Omental fat pad (tissue), 4 donors: ENCODE results near the gene UVSSA. TPM values are rescaled to one million over a fixed set of nuclear protein-coding genes. Genes with fewer than 3 reads are reported as not detected.

Source experiments
- ATAC-seq: fragments of 150-250 bp; one replicate; pipeline ENCODE4 v1.9.1; 2016; ENCODE audit warnings: mild to moderate bottlenecking, moderate library complexity; ENCODE audit not compliant: low FRiP score
- DNase-seq: peaks from one replicate; pipeline ENCODE4 v3.0.0-alpha.2; 2019; ENCODE audit warnings: low spot score
- CTCF ChIP-seq, 3 donors: fragments of 450-650 bp; IDR thresholded peaks; one replicate each; pipeline ENCODE4 v1.5.1; 2016 to 2017; ENCODE audit warnings: antibody characterized with exemption in 3 of 3, mild to moderate bottlenecking in 3 of 3, moderate library complexity in 2 of 3
- total RNA-seq, 4 donors: library from RNA; depleted of rRNA; stranded (reverse); fragments of >200 nt; gene quantifications; one replicate each; pipeline ENCODE4 v1.1.0, GENCODE V29; 2016

The UVSSA gene
- total RNA-seq, 4 donors from 2014 or later: 10.2 to 28.2 (median 13.0) TPM

- DNase-seq: no peak
- no peak for TF ChIP-seq CTCF (IDR thresholded peaks at IDR 0.05)
Observed at GRCh38 chr4:1410491-1411325, 63.7 kb downstream of the UVSSA start.

DNA sequence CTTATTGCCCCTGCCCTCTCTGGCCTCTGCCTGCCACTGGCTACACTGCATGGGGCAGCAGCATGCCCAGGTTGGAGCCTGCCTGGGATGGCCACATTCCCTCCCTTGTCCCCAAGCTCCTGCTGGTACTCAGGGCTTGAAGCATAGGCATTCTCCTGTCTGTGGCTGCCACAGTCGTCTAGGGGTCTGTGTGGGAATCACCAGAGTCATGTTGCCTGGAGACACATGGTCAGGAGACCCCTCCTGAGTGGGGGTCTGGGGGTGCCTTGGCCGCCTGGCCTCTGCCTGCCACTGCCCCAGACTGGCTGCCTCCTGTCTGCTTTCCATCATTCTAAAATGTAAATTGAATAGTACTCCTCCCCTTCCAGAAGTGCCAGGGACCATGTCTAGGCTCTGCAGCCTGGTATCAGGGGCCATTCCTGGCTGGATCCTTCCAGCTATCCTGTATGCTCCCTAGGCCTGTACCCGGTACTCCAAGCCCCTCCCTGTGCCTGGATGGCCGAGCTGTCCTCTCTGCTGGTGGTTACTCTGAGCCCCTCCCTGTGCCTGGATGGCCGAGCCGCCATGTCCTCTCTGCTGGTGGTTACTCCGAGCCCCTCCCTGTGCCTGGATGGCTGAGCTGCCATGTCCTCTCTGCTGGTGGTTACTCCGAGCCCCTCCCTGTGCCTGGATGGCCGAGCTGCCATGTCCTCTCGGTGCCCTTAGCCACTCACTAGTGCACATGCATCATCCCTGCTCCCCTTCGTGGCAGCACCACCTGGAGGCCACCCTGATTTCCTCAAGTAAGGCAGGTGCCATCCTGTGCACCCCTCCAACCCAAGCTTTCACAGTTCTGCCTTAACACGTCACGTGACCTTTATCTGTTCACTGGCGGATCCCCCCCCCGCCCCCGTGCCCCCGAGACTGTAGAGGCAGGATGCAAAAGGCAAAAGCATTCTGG is 64.7 kb downstream of the UVSSA start:
- no peak for TF ChIP-seq CTCF (IDR thresholded peaks at IDR 0.05)
- no peak for DNase-seq
- no peak for ATAC-seq

More at GRCh38 chr4:1410491-1411325, 63.7 kb downstream of the UVSSA start:
- ATAC-seq: no peak

DNA sequence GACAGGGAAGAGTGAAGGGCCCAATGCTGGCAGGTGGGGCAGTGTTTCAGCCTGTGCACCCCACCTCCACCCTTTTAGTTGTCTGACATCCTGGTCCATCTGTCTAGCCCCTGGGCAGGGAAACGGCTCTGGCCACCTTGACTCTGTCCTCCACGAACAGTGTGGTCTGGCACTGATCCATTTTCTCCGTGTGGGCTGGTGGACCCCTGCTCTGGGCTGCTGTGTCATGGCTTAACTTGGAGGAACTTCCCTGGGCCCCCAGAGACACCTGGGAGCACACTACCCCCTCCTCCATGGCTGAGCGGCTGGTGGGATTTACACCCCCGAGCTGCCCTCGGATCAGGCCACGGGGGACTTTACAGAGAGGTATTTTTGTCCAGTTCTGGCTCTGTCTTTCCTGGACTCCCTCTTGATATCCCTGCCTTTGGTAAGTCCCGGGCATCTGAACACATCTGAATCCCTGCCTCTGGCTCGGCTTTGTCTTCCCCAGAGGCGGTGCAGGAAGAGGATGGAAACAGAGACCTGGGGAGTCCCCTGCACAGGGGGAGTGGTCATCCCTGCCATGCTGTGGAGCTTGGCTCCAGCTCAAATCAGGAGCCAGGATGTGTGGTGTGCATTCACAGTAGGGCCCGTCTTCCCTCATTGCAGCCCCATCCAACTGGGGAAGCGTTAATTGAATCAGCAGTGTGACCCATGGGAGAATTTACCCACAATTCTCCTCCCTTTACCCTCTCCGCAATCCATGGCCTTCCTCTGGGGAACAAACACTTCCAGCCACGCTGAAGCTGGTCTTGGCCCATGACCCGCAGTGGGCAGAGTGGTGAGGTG is 65.6 kb downstream of the UVSSA start:
- TF ChIP-seq CTCF (IDR thresholded peaks at IDR 0.05): no peak
- no peak for ATAC-seq
- no peak for DNase-seq

DNA sequence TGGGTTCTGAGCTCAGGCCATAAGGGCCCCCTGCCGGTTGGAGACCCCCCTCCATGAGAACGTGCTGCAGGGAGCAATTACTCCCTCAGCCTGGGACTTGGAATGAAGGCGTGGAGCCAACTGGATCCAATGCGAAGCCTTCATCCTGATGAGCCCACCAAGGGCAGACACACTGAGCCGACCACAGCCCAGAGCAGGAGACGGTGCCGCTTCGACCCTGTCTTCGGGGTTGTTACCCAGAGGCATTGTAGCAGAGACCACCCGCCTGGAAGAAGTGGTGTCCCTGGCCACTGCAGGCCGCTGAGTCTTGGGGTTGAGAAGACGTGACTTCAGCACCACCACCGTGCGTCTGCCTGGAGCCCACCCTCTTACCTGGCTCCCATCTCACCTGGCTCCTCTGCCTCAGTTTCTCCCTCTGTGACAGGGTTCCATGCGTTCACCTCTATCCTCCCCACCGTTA is 66.2 kb downstream of the UVSSA start:
- TF ChIP-seq CTCF (IDR thresholded peaks at IDR 0.05): no peak
- ATAC-seq (no peak), DNase-seq (no peak)

GRCh38 chr4:1413687-1414479 is 66.9 kb downstream of the UVSSA start:
- no peak for DNase-seq
- no peak for TF ChIP-seq CTCF (IDR thresholded peaks at IDR 0.05)
- ATAC-seq: no peak
